K562 (cell line): ENCODE results near the gene PDE4D. TPM values are rescaled to one million over a fixed set of nuclear protein-coding genes. Genes with fewer than 3 reads are reported as not detected.

Source experiments
- ATF7 ChIP-seq: fragments of 450-650 bp; IDR thresholded peaks from 2 replicates; pipeline ENCODE4 v1.7.1; 2014; ENCODE audit warnings: mild to moderate bottlenecking, moderate library complexity
- SMAD4 ChIP-seq: fragments of 250-450 bp; sonication (Bioruptor Pico); conservative IDR thresholded peaks from 2 replicates; pipeline ENCODE4 v1.8.0; 2021; ENCODE audit warnings: inconsistent platforms, mild to moderate bottlenecking, moderate library complexity
- SMARCE1 ChIP-seq: fragments of 450-650 bp; IDR thresholded peaks from 2 replicates; pipeline ENCODE4 v1.7.1; 2016; ENCODE audit warnings: mild to moderate bottlenecking
- SRF ChIP-seq, 2 experiments: fragments of 250-450, 450-650 bp in 1 of 2; sonication (Bioruptor Pico) in 1 of 2; sonication (generic) in 1 of 2; formaldehyde crosslinking; IDR thresholded peaks; 2 replicates each; pipeline versions ENCODE4 v1.5.0 to v1.5.1; 2020 to 2022; ENCODE audit warnings: mild to moderate bottlenecking in 1 of 2, missing genetic modification reagents in 1 of 2
- TAF15 ChIP-seq: fragments of 200-400 bp; formaldehyde crosslinking; IDR thresholded peaks from 2 replicates; pipeline ENCODE4 v1.6.1; 2017; ENCODE audit warnings: mild to moderate bottlenecking, low read depth, low read length, moderate library complexity
- ZNF449 ChIP-seq: fragments of 250-450 bp; sonication (Bioruptor Pico); IDR thresholded peaks from 2 replicates; pipeline ENCODE4 v1.8.0; 2022; ENCODE audit warnings: moderate library complexity, mild to moderate bottlenecking, inconsistent platforms
- ZNF639 ChIP-seq, 2 experiments: fragments of 200-800 bp in 1 of 2; sonication (Bioruptor generic) in 1 of 2; sonication (generic) in 1 of 2; formaldehyde crosslinking in 1 of 2; IDR thresholded peaks in 1 of 2; conservative IDR thresholded peaks in 1 of 2; 2 replicates each; pipeline versions ENCODE4 v1.5.0 to v1.6.1; 2016 to 2020; ENCODE audit warnings: missing compliant biosample characterization in 1 of 2, missing genetic modification characterization in 1 of 2, missing genetic modification reagents in 1 of 2
- ZNF668 ChIP-seq: fragments of 250-450 bp; sonication (Bioruptor Pico); IDR thresholded peaks from 2 replicates; pipeline ENCODE4 v1.8.0; 2022; ENCODE audit warnings: mild to moderate bottlenecking, inconsistent platforms
- polyA plus RNA-seq, 8 experiments: library from polyadenylated mRNA; depleted of rRNA in 4 of 8; stranded (reverse) in 5 of 8; unstranded in 3 of 8; fragments of >200 nt; fragmentation: Nextera tagmentation in 2 of 8; fragmentation: Illumina TruSeq in 1 of 8; extraction: Ambion mirVana in 2 of 8; extraction: Trizol in 1 of 8; gene quantifications; 2 replicates each; pipeline versions ENCODE4 v1.2.1 to v1.2.3, GENCODE V29; 2011 to 2014; ENCODE audit warnings: inconsistent platforms in 1 of 8, missing spikeins in 1 of 8
- total RNA-seq, 7 experiments: library from RNA; depleted of rRNA in 6 of 7; stranded (reverse); fragments of >200 nt in 6 of 7; fragmentation: Illumina TruSeq in 2 of 7; extraction: Trizol in 2 of 7; gene quantifications; 2 replicates each; pipeline versions ENCODE4 v1.2.1 to v1.2.3, GENCODE V29; 2011 to 2021; ENCODE audit warnings: low replicate concordance in 1 of 7
- TF ChIP-seq, protein P1 (sequence below): IDR thresholded peaks from 2 replicates; pipeline ENCODE4 v1.6.1; 2011; ENCODE audit not compliant: insufficient read length; ENCODE audit errors: extremely low read depth

The PDE4D gene
- total and polyA plus RNA-seq, 9 of the 15 experiments (the other 6 are each of a cell fraction or from before 2014, with no cell fraction given), result 0.04 to 0.46 (median 0.13) TPM

- TF ChIP-seq TAF15 (no peak), SMARCE1 (no peak), ZNF639 (CRISPR knock-in tag; conservative IDR thresholded peaks at IDR 0.05 in 1 of 2, IDR thresholded peaks at IDR 0.05 in 1 of 2) (no peak), SMAD4 (CRISPR knock-in tag) (no peak), SRF (CRISPR knock-in tag; IDR thresholded peaks at IDR 0.05) (no peak), ZNF449 (CRISPR knock-in tag) (no peak), ZNF668 (CRISPR knock-in tag) (no peak), ATF7 (no peak)
- TF ChIP-seq, protein P1, sequence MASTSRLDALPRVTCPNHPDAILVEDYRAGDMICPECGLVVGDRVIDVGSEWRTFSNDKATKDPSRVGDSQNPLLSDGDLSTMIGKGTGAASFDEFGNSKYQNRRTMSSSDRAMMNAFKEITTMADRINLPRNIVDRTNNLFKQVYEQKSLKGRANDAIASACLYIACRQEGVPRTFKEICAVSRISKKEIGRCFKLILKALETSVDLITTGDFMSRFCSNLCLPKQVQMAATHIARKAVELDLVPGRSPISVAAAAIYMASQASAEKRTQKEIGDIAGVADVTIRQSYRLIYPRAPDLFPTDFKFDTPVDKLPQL, result no peak
Observed at GRCh38 chr5:59584858-59585846, 308.4 kb downstream of the PDE4D start (continued).
